Hepatocyte (in vitro differentiated cells): ENCODE results near the gene TK1.

ENCODE experiments used
- CTCF ChIP-seq: fragments of 200-600 bp; sonication (generic); IDR thresholded peaks from 2 replicates; pipeline ENCODE4 v1.5.1; 2016; ENCODE audit warnings: antibody characterized with exemption, mild to moderate bottlenecking; ENCODE audit not compliant: poor library complexity
- EZH2 ChIP-seq: fragments of 200-600 bp; sonication (generic); IDR thresholded peaks from 2 replicates; pipeline ENCODE4 v1.6.1; 2016; ENCODE audit warnings: antibody characterized with exemption, mild to moderate bottlenecking, borderline replicate concordance
- EZH2phosphoT487 ChIP-seq: fragments of 200-600 bp; sonication (generic); IDR thresholded peaks from one replicate; pipeline ENCODE4 v1.6.1; 2018; ENCODE audit warnings: antibody characterized with exemption, mild to moderate bottlenecking, low read depth, moderate library complexity; ENCODE audit not compliant: unreplicated experiment, severe bottlenecking

- no peak for TF ChIP-seq EZH2phosphoT487
- TF ChIP-seq CTCF, result no peak
- TF ChIP-seq EZH2, result peak; percentile 74
Measured at GRCh38 chr17:78231991-78232858, 45.4 kb upstream of the TK1 start.
